Ishikawa (cell line): ENCODE measurements around the gene CNPPD1.

Source experiments
- CEBPB ChIP-seq: IDR thresholded peaks from 2 replicates; pipeline ENCODE4 v1.6.1; 2012
- CREB1 ChIP-seq: IDR thresholded peaks from 2 replicates; pipeline ENCODE4 v1.6.1; 2012; ENCODE audit warnings: low read depth
- EGR1 ChIP-seq: IDR thresholded peaks from 2 replicates; pipeline ENCODE4 v1.6.1; 2012
- EP300 ChIP-seq: IDR thresholded peaks from 2 replicates; pipeline ENCODE4 v1.6.1; 2012; ENCODE audit warnings: borderline replicate concordance
- FOXM1 ChIP-seq: IDR thresholded peaks from 2 replicates; pipeline ENCODE4 v1.6.1; 2012; ENCODE audit warnings: low read depth, borderline replicate concordance
- MAX ChIP-seq: IDR thresholded peaks from 2 replicates; pipeline ENCODE4 v1.6.1; 2012
- NFIC ChIP-seq: IDR thresholded peaks from 2 replicates; pipeline ENCODE4 v1.6.1; 2012
- RAD21 ChIP-seq: IDR thresholded peaks from 2 replicates; pipeline ENCODE4 v1.6.1; 2012; ENCODE audit warnings: low read depth
- REST ChIP-seq: IDR thresholded peaks from 2 replicates; pipeline ENCODE4 v1.6.1; 2012; ENCODE audit warnings: low read depth, mild to moderate bottlenecking
- TAF1 ChIP-seq: IDR thresholded peaks from 2 replicates; pipeline ENCODE4 v1.6.1; 2012; ENCODE audit warnings: low read depth, mild to moderate bottlenecking
- TCF12 ChIP-seq: IDR thresholded peaks from 2 replicates; pipeline ENCODE4 v1.6.1; 2012; ENCODE audit warnings: low read depth
- TEAD4 ChIP-seq: IDR thresholded peaks from 2 replicates; pipeline ENCODE4 v1.6.1; 2012
- USF1 ChIP-seq: IDR thresholded peaks from 2 replicates; pipeline ENCODE4 v1.6.1; 2012
- YY1 ChIP-seq: IDR thresholded peaks from 2 replicates; pipeline ENCODE4 v1.6.1; 2012; ENCODE audit warnings: low read depth
- ZBTB7A ChIP-seq: IDR thresholded peaks from 2 replicates; pipeline ENCODE4 v1.6.1; 2012; ENCODE audit warnings: low read depth

The CNPPD1 gene

GRCh38 chr2:219216535-219216915, 39.8 kb upstream of the CNPPD1 start:
- TF ChIP-seq EP300 (no peak), YY1 (no peak), USF1 (no peak), TEAD4 (no peak), TAF1 (no peak), TCF12 (no peak), RAD21 (no peak), EGR1 (no peak), CEBPB (no peak), ZBTB7A (no peak), REST (no peak), NFIC (no peak)

- TF ChIP-seq FOXM1 (no peak), CEBPB (no peak)
These were observed 39.3 kb upstream of the CNPPD1 start for GRCh38 chr2:219215871-219216534.

GRCh38 chr2:219214786-219215185, 38.1 kb upstream of the CNPPD1 start:
- TF ChIP-seq EGR1 (no peak), YY1 (no peak), FOXM1 (no peak), TCF12 (no peak), RAD21 (no peak), ZBTB7A (no peak), CREB1 (no peak), EP300 (no peak), USF1 (no peak), TAF1 (no peak), TEAD4 (no peak), NFIC (no peak)

GRCh38 chr2:219214141-219214540, 37.4 kb upstream of the CNPPD1 start:
- TF ChIP-seq EP300 (no peak), MAX (no peak), RAD21 (no peak), NFIC (no peak), TCF12 (no peak), USF1 (no peak), FOXM1 (no peak), CREB1 (no peak), YY1 (no peak), TAF1 (no peak), EGR1 (no peak), CEBPB (no peak), TEAD4 (no peak)

- TF ChIP-seq TEAD4 (no peak), CREB1 (no peak), MAX (no peak), NFIC (no peak), EGR1 (no peak), FOXM1 (no peak), EP300 (no peak), ZBTB7A (no peak), CEBPB (no peak), YY1 (no peak), TCF12 (no peak), RAD21 (no peak), REST (no peak), USF1 (no peak), TAF1 (no peak)
These were observed 36.9 kb upstream of the CNPPD1 start for GRCh38 chr2:219213486-219214071.
